NCI-H748 (cell line): ENCODE measurements around the gene KSR2.

Experiments used
- DNase-seq: peaks from one replicate; lab custom pipeline; 2025; ENCODE audit not compliant: unreplicated experiment; lab: John Stamatoyannopoulos, UW

Gene KSR2

DNA sequence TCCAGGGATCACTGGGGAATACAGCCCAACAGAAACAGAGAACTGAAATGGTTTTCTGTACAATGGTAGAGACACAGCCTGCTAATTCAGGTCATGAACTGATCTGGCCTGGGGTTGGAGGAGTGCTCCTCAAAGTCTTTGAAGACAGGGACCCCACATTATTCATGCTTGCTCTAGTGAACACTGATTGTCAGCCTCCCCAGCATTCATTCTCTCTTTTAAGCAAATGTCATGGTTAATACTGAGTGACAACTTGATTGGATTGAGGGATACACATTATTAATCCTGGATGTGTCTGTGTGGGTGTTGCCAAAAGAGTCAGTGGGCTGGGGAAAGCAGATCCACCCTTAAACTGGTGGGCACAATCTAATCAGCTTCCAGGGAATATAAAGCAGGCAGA, 319.0 kb downstream of the KSR2 start:
- DNase-seq: no peak

DNA sequence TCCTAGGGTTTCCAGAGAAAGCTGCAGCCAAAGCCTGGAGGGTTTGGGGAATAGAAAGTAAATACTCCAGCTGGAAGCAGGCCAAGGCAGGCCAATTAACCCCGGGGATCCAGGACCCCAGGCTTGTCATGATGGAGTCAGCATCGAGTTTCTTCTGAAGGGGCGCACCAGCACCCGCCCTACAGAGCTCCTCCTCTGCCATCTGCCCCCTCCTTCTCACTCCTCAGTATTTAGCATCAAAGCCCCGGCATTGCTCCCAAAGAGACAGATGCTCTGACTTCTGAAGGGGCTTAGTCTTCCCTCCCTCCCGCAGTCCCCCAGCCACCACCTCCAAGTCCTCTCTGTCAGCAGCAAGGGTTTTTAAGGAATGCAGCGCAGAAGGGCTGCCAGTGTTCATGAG, 322.3 kb downstream of the KSR2 start:
- DNase-seq: peak; percentile 84

DNA sequence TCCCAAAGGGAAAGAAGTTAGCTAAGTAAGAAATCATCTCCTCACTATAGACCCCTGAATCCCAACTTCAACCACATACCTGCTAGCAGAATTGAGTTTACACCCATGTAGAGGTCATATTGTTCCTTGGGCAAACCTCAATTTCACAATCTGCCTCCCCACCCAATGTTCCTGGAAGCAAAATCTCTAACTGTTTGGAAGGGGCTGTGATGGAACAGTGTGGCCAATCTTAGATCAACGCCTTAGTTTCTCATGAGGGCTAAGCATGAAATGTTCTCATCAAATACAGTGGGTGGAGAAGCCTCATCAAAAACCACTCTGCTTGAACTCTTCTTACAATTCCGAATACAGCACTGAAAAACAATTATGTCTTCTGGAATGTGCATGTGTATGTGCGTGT, 323.3 kb downstream of the KSR2 start:
- no peak for DNase-seq

DNA sequence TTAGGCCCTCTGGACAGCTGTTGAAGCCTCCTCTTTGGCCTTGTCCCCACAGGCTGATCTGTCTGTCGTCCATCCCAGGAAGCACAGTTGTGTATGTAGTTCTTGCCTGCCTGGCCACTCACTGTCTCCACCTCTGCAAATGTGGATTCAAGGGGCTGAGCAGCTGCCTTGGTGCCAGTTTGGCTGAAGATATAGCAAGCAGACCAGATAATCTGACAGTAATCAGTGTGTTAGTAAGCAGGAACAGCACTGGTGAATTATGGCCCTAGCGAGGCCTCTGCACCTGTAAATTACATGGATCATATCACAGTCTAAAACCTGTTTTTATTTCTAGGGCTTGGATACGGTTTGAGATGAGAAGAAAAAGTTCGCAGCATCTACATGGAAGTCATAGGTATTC, 324.8 kb downstream of the KSR2 start:
- DNase-seq: no peak

DNA sequence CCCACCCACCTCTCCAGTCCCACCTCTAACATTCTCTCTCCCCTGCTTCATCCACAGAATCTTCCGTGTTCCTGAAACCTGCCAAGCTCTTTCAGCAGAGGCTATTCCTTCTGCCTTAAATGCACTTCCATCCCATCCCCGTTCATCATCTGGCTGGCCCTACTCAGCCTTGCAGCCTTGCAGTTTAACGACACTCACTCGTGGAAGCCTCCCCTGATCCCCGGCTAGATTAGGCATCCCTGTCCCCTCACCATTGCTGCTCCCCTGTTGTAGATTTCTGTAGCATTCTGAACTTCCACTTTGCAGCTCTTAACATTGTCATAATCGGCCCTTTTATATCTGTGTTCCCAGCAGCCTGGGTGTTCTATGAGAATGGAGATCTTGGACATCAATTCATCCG, 326.9 kb downstream of the KSR2 start:
- no peak for DNase-seq

DNA sequence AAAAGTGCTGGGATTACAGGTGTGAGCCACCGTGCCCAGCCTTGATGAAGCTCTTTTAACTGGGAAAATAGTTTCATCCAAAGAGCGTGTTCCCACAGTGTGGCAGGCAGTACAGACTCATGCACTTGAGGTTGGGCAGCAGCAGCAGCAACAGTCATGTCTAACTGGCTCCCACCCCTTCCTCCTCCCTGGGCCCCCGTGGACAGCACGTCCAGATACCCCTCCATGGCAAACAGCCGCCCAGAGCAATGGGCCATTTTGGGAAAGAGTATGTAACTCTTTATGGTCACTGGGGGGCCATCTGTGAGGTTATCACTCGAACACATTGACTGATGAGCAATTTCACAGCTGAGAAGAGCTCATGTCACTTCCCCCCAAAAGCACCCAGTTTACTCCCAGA, 328.3 kb downstream of the KSR2 start:
- DNase-seq: no peak

DNA sequence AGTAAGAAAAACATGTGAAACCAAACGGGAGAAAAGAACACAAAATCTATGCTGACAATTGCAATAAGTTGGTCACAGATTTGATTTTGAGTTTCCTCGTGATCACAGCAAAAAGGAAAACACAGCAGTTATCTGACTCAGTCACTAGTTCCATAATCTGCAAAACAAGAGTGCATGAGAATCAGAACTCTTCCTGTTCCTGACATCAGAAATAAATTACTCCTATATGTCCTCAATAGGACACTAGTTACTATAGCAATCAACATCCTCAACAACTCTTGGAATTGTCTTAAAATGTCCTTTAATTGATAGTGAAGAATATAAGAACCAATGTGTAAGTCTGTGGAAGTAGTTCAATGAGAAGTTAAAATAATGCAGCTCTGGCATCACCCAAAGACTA, 339.3 kb downstream of the KSR2 start:
- DNase-seq: no peak

DNA sequence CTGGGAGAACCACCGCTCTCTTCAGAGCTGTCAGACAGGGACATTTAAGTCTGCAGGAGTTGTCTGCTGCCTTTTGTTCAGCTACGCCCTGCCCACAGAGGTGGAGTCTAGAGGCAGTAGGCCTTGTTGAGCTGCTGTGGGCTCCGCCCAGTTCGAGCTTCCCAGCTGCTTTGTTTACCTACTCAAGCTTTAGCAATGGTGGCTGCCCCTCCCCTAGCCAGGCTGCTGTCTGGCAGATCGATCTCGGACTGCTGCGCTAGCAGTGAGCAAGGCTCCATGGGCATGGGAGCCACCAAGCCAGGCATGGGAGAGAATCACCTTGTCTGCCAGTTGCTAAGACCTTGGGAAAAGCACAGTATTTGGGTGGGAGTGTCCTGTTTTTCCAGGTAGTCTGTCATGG, 340.1 kb downstream of the KSR2 start:
- peak; percentile 83 for DNase-seq

DNA sequence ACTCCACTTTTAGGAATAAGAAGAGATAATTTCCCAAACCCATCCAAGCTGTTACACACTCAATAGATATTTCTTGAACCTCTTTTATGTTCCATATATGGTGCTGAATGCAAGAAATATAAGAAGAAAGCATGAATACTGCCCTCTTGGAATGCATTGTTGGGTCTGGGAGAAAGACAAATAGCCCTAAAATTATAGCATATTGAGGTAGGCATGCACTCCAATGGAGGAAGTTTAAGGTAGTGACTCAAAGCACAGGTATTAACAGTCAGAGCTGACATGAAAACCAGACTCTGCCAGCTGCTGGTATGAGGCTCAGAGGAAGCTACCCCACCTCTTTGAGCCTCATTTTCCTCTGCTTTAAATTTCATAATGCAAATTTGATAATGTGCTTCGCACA, 346.0 kb downstream of the KSR2 start:
- DNase-seq: no peak

DNA sequence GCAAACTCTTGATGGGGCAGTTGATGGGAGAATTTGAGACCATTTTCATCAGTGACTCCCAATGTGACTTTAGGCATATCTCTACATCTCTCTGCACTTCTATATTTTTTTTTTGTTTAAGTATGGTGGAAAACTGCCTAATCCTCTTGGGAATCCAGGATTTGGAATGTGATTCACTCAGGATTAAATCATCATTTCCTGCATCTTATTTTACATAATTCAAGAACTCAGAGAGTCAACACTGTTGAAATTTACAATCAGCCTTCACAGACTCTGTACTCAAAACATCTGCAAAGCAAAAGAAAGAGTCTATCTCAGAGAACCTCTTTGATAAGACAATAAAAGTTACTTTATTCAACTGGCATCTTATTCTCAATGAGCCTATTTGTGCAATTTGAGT, 346.7 kb downstream of the KSR2 start:
- no peak for DNase-seq

DNA sequence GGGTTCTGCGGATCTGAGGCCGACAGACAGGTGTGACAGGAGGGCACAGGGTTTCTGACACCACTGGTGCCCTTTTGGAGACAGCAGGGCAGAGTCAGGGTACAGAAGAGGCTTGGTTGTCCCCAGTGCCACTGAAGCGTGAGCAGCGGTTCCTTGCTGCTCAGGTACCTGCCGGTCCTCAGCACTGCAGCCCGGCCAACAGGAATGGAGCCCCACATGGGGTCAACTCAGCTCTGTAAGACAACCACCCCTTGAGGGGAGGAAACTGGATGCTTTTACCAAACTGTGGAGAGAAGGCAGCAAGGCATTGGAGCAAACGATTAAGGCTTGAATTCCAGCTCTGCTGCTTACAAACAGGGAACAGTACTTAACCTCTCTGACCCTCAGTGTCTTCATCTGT, 361.0 kb downstream of the KSR2 start:
- no peak for DNase-seq

DNA sequence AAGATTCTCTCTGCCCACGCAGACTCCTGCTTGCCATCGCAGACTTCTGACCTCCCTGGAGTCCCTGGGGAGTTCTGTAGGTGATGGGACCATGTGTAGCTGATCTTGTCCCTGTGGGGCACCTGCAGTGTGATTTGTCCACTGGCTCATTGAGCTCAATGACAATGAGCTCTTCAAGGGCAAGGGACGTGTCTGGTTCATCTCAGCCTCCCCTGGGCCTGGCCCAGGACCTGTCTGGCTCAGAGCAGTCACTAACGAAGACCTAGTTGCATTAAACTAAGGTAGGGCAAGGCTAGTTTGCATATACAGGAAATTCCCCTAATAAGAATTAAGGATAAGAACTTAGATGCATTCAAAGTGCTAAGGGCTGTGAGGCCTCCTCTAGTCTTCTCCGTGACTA, 361.8 kb downstream of the KSR2 start:
- DNase-seq: no peak

DNA sequence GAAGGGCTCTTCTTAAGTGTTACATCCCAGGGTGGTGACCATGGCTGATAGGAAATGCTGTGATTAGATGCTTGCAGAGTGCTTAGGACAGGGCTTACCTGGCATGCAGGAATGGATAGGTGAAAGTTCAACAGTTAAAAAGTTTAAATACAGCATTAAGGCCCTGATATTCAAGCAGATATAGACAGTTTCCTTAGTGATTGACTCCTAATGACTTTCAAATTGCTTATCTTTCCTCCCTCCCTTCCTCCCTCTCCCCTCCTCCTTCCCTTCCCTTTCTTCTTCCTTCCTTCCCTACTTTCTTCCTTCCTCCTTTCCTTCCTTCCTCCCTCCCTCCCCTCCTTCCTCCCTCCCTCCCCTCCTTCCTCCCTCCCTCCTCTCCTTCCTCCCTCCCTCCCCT, 362.8 kb downstream of the KSR2 start:
- DNase-seq: no peak

DNA sequence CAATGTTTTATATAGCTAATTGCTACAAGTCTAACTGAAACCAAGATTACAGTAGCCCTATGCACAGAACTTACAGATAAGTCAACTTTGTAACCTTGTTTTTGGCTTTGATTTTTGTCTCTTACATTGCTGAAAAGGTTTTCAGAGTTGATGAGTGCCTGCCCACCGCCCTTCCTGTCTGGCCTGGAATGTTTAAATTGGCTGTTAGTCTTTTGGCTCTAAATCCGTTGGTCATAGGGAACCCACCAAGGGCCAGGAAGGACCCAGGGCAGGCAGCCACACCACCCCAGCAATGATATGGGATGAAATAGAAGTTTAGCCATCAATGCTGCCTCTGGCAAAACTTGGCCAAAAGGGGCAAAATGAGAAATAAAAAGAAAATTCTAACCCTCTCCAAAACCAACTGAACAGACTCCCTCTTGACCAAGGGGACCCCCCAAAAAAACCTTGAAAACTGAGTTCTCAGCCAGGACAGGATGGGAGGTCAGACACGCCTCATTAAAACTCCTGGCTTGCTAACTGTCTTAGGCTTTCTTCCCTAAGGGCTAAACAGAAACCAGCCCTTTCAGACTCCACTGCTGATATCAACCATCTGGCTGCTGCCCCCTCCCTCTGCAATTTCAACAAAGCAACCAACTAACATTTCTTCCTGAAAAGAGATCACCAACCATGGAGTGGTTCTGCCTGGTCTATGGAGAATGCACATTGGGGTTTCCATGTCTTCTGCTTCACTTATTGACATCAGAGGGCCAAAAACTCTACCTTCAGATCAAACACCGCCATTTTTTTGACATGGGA, 365.3 kb downstream of the KSR2 start:
- DNase-seq: no peak

DNA sequence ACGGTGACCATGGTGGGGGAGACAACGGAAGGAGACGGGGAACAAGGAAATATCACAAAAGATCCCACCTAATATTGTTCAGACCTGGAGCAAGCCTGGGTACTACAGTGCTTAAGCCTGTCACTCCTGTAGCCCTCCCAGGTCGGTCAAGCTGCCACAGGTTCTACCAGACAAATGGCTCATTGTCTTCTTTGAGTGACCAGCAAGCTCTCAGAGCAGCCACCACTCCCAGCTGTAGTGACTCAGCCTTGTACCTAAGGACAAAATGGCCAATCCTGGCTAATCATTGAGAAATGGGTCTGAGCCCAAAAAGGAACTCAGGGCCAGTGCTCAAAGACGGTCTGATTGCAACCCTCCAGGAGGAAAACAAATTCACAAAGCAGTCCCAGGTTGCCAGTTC, 368.9 kb downstream of the KSR2 start:
- DNase-seq: no peak

DNA sequence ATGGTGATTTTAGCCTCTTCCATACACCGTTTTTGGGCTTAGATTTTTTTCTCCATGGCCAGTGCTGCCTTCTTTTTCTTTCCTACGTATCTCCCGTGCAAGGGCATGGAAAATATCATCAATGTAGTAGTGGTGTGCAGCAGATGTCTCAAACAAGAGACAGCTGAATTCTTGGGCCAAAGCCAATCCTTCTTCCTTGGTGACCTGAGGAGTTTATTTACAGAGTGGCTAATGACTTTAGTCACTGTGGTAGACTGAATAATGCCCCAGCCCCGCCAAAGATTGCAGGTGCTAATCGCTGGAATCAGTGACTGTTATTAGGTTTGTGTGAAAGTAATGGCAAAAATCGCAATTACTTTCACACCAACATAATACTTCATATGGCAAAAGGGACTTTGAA, 371.8 kb downstream of the KSR2 start:
- peak; percentile 92 for DNase-seq

DNA sequence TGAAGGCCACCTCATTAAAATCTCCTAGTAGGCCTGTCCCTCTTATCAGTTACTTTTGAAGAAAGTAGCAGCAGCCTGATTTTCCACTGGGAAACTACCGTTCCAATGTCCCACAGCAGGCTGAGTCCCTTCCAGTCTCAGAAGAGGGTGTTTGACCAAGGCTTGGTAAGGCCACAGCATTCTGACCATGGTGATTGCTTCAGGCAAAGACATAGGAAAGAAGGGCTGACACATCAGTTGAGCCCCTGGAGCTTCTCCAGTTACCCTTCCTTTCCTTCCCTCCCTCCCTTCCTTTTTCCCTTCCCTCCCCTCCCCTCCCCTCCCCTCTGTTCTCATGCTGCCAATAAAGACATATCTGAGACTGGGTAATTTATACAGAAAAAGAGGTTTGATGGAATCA, 373.0 kb downstream of the KSR2 start:
- DNase-seq: no peak

DNA sequence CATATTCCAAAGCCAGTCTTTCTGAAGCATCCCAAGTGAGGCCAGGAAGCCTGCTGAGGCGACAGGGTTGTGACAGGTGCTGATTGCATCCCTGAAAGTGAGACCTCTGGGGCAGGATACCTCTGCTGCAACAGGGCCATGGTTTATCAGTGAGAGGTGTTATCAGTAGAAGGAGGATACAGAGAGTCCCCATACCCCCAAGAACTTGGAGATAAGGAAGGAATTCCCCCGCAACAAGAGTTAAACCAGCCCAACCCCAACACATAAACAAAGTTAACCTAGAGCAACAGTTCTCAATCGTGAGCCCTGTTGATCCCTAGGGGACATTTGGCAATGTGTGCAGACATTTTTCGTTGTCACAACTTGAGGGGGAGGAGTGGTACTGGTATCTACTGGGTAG, 374.3 kb downstream of the KSR2 start:
- no peak for DNase-seq

DNA sequence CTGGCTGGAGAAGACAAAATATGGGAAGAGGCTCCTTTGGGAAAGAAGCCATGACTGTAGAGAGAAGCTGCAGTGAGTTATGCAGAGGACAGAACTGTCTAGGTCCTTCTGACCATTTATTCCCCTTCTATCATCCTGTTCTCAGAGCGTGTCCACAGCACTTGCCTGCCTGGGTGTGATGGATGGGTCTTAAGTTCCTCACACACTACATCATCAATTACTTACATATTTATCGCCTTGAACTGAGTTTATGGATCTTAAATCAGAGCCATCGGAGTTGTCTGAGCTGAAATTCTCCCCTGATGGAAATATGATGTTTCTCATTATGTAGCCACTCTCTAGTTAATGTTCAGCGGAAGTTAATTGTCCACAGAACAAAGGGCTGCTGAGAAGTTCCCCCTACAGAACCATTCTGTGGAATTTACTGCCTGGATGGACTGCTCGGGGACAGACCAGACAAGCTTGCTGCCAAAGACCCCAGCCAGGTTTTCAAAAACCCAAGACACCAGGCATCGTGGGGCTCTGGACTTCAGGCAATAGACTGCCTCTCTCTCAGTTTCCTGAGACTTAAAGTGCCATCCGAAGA, 374.9 kb downstream of the KSR2 start:
- DNase-seq: no peak

DNA sequence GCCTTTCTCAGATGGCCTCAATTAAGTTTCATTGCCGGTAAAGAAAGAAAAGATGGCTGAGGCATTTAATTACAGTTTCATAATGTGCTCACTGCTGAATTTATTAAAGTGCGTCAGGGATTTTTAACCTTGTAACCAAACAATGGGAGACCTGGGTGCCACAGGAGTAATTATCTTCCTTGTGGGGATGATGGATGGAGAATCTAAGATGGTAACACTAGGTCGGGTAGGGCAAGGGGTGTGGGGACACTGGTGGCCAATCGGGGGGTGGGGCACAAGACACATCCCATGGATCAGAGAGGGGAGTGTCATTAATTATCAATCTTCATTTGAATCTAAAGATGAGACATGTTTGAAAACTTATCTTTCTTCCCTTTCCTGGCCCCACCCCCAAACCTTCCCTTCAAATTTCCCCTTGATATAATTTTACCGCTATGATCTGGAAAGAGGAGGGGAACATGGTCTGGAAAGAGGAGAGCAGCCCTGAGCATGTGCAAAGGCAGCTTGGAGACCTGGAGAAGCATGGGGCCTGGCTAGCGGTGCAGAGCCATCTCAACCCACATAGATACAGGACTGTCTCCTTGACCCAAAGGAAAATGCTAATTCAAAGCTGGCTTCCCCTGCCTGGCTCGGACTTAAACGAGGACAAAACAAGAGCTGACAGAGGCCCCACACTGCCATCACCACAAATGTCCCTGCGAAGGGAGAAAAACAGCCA, 376.0 kb downstream of the KSR2 start:
- DNase-seq: no peak

DNA sequence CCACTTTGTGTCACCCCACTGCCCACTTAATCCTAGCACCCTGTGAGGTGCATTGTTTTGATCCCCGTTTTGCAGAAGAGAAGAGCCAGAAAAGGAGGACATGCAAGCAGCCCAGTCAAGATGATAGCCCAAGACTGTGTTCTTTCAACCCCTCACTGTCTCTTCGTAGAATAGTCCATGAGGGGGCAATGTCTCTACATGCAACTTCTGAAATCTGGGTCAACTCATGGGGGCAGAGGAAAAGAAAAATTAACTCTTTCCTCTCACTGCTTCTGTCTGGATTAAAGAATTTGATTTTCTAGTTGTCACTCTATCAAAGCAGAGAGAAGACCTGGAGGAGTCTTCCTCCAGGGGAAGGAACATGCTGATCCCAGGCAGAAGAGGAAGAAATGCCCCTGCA, 377.8 kb downstream of the KSR2 start:
- DNase-seq: no peak

DNA sequence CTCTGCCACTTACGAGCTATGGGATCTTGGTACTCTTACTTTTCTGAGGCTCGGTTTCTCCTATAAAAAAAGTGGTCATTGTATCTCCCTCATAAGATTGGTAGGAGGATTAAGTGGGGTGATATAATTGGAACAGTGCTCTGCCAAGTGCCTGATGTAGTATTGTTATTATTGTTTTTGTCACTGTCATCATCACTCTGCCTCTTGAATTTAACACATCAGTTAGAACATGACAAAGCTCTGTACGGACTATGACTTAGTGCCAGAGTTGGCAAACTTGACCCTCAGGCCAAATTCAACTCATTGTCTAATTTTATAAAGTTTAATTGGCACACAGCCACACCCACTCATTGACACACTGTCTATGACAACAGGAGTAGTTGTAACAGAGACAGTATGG, 378.4 kb downstream of the KSR2 start:
- no peak for DNase-seq
